ENCODE data around the gene RSF1. TPM values are rescaled to one million over a fixed set of nuclear protein-coding genes. Genes with fewer than 3 reads are reported as not detected.

Gene RSF1
- total RNA-seq, 1 donor from 2014 or later, result 65.2 TPM

GRCh38 chr11:77801477-77801876, 19.0 kb downstream of the RSF1 start:
- DNase-seq (ENCODE audit: low spot score), result no peak

- DNase-seq (ENCODE audit: low spot score), result no peak
Measured at GRCh38 chr11:77800449-77800848, 20.1 kb downstream of the RSF1 start.

- DNase-seq (ENCODE audit: low spot score), result no peak
Measured at GRCh38 chr11:77799338-77799737, 21.2 kb downstream of the RSF1 start.

- no peak for DNase-seq (ENCODE audit: low spot score)
Measured at GRCh38 chr11:77793972-77794371, 26.6 kb downstream of the RSF1 start.

GRCh38 chr11:77791301-77791700, 29.2 kb downstream of the RSF1 start:
- no peak for DNase-seq (ENCODE audit: low spot score)

GRCh38 chr11:77789731-77790476, 30.6 kb downstream of the RSF1 start:
- DNase-seq (ENCODE audit: low spot score), result no peak

- DNase-seq (ENCODE audit: low spot score), result no peak
Measured at GRCh38 chr11:77789061-77789730, 31.3 kb downstream of the RSF1 start.

GRCh38 chr11:77784572-77784971, 36.0 kb downstream of the RSF1 start:
- DNase-seq (ENCODE audit: low spot score), result no peak

GRCh38 chr11:77783025-77783424, 37.5 kb downstream of the RSF1 start:
- DNase-seq (ENCODE audit: low spot score), result no peak

- peak; percentile 22 for DNase-seq (ENCODE audit: low spot score)
Measured at GRCh38 chr11:77779935-77780334, 40.6 kb downstream of the RSF1 start.

GRCh38 chr11:77778549-77778948, 42.0 kb downstream of the RSF1 start:
- no peak for DNase-seq (ENCODE audit: low spot score)

- no peak for DNase-seq (ENCODE audit: low spot score)
Measured at GRCh38 chr11:77778118-77778517, 42.4 kb downstream of the RSF1 start.

GRCh38 chr11:77776455-77776854, 44.1 kb downstream of the RSF1 start:
- DNase-seq (ENCODE audit: low spot score), result no peak

- DNase-seq (ENCODE audit: low spot score), result no peak
Measured at GRCh38 chr11:77775936-77776335, 44.6 kb downstream of the RSF1 start.

- DNase-seq (ENCODE audit: low spot score), result no peak
Measured at GRCh38 chr11:77771135-77771534, 49.4 kb downstream of the RSF1 start.

- DNase-seq (ENCODE audit: low spot score), result no peak
Measured at GRCh38 chr11:77770629-77771028, 49.9 kb downstream of the RSF1 start.

GRCh38 chr11:77762426-77762825, 58.1 kb downstream of the RSF1 start:
- no peak for DNase-seq (ENCODE audit: low spot score)

- no peak for DNase-seq (ENCODE audit: low spot score)
Measured at GRCh38 chr11:77761491-77761890, 59.0 kb downstream of the RSF1 start.

GRCh38 chr11:77758331-77758730, 62.2 kb downstream of the RSF1 start:
- no peak for DNase-seq (ENCODE audit: low spot score)

- DNase-seq (ENCODE audit: low spot score), result no peak
Measured at GRCh38 chr11:77753230-77753629, 67.3 kb downstream of the RSF1 start.

GRCh38 chr11:77752516-77752915, 68.0 kb downstream of the RSF1 start:
- no peak for DNase-seq (ENCODE audit: low spot score)

GRCh38 chr11:77750394-77751156, 69.9 kb downstream of the RSF1 start:
- no peak for DNase-seq (ENCODE audit: low spot score)

- no peak for DNase-seq (ENCODE audit: low spot score)
Measured at GRCh38 chr11:77749232-77749631, 71.3 kb downstream of the RSF1 start.

Measured in umbilical cord (tissue), 2 donors.